GM12892 (cell line): Measurements from ENCODE around the gene ARL15. TPM values are rescaled to one million over a fixed set of nuclear protein-coding genes. Genes with fewer than 3 reads are reported as not detected.
"Not testable (repeated sequence)": the region's sequence is repeated elsewhere in the genome, so short reads cannot be mapped to it uniquely, and the experiment has no call there.

ENCODE experiments used
- DNase-seq: peaks from one replicate; pipeline ENCODE4 v3.0.0; 2011; ENCODE audit not compliant: insufficient read length
- FAIRE-seq: peaks from 2 replicates; lab custom pipeline; 2011; peaks lifted over from hg19 to GRCh38; lab: Jason Lieb, UNC
- POLR2A ChIP-seq: IDR thresholded peaks from 2 replicates; pipeline ENCODE4 v1.6.1; 2011; ENCODE audit warnings: low read depth, low read length, control low read depth
- POLR2AphosphoS5 ChIP-seq: IDR thresholded peaks from 2 replicates; pipeline ENCODE4 v1.6.1; 2011; ENCODE audit warnings: low read depth, low read length, control low read depth
- TAF1 ChIP-seq: IDR thresholded peaks from 2 replicates; pipeline ENCODE4 v1.6.1; 2011; ENCODE audit warnings: low read depth, mild to moderate bottlenecking, control low read depth, low read length, borderline replicate concordance
- polyA plus RNA-seq: library from polyadenylated mRNA; unstranded; fragments of >200 nt; gene quantifications from one replicate; pipeline ENCODE4 v1.2.1, GENCODE V29; 2012; ENCODE audit warnings: missing spikeins, inconsistent platforms; ENCODE audit not compliant: missing spikeins

Gene ARL15
- polyA plus RNA-seq = 5.2 TPM

DNA sequence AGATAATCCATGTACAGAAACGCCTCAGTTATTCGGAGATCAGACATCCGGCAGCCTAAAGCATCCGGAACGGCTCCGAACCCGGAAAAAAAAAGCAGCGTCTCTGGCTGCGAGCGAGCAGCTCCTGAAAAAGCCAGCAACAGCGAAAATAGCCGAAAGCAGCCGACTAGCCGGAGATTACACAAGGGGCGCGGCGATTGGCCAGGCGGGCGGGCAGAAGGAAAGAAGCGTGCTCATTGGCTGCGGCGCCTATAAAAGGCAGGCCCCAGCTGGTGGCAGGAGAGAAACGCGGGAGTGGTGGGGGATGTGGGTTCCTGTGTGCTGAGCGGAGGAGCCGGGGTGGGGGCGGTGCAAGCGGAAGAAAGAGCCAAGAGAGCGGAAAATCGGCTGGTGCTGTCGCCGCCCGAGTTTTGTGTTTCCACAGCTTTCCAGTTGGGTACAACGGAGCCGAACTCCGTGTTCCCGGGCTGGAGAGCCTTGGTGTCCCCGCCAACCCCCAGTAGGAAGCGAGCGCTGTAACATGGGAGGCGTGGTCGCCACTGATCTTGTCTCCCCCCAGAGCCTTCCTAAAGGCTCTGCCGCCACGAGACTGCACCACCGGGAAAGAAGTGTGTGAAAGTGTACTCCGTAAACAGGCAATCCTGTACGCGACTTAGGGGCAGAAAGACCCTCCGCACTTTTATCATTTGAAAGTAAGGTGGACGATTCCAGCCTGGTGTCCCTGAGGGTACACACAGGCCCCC lies at the start of gene ARL15:
TSS of gene ARL15 (minus strand) at position 141 of the 743 bp plus-strand sequence.
- TF ChIP-seq TAF1 = peak; percentile 93
- peak; percentile 98 for TF ChIP-seq POLR2A
- peak; percentile 97 for TF ChIP-seq POLR2AphosphoS5
- peak; percentile 93 for FAIRE-seq
- DNase-seq = peak; percentile 89

DNA sequence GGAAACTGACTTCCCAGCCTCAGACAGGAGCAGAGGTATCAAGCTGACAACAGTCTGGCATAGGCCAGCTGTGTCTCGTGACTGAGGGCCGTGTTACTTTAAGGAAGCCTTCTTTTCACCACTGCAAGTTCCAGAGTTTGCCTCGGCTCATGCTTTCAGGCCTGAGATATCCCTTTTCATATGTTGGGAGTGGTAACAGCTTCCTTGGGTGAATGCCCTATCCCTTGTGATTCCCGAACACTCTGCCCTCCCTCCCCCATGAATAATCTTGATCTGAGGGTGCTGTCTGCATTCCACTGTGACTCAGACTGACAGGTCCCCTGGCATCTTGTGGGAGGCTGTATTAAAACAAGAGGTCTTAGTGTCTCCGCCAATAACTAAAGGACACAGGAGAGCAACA lies 49.7 kb upstream of the ARL15 start:
- DNase-seq (no peak), FAIRE-seq (no peak)
- no peak for TF ChIP-seq POLR2A
- TF ChIP-seq TAF1 = no peak
- TF ChIP-seq POLR2AphosphoS5 = no peak

DNA sequence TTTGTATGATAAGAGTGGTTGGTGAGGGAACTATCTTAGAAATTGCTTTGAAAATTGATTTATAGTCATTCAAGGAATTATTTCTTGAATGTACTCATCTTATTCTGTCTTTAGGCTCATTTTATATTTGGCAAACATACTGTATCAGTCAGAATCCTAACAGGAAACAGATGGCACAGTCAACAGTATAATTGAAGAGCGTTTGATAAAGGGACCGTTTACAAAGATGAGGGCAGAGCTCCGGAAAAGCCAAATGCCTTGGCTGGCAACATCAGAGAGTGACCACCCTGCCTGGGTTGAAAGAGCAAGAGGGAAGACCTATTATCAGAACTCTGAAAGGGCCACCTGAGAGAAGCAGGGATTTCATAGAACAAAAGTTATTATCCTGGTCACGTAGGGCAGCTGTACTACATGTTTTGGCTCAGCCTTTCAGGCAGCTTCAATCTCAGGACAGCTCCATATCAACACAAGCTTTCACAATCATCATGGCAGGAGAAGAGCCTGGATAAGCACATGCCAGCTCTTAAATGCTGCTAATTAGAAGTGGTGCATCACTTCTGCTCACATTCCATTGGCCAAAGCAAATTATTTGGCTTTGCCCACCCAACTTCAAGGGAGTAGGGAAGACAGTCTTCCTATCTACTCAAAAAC lies 47.2 kb upstream of the ARL15 start:
- DNase-seq = no peak
- TF ChIP-seq POLR2A (no peak), POLR2AphosphoS5 (no peak)

DNA sequence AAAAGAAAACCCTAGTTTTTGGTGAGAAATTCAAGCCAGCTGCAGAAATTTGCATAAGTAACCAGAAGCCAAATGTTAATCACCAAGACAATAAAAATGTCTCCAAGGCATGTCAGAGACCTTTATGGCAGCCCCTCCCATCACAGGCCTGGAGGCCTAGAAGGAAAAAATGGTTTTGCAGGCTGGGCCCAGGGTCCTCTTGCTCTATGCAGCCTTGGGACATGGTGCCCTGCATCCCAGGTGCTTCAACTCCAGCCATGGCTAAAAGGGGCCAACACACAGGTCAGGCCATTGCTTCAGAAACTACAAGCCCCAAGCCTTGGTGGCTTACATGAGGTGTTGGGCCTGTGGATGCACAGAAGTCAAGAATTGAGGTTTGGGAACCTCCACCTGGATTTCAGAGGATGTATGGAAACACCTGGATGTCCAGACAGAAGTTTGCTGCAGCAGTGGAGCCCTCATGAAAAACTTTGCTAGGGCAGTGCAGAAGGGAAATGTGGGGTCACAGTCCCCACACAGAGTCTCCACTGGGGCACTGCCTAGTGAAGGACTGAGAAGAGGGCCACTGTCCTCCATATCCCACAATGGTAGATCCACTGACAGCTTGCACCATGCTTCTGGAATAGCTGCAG lies 43.7 kb upstream of the ARL15 start:
- FAIRE-seq, DNase-seq: not testable (repeated sequence)

More for the DNA sequence above, 47.2 kb upstream of the ARL15 start:
- FAIRE-seq = no peak

DNA sequence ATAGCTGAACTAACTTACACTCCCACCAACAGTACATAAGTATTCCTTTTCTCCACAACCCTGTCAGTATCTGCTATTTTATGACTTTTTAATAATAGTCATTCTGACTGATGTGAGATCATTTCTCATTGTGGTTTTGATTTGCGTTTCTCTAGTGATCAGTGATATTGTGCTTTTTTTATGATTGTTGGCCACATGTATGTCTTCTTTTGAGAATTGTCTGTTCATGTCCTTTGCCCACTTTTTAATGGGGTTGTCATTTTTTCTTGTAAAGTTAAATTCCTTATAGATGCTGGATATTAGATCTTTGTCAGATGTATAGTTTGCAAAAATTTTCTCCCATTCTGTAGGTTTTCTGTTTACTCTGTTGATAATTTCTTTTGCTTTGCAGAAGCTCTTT lies 42.2 kb upstream of the ARL15 start:
- DNase-seq, FAIRE-seq: not testable (repeated sequence)

DNA sequence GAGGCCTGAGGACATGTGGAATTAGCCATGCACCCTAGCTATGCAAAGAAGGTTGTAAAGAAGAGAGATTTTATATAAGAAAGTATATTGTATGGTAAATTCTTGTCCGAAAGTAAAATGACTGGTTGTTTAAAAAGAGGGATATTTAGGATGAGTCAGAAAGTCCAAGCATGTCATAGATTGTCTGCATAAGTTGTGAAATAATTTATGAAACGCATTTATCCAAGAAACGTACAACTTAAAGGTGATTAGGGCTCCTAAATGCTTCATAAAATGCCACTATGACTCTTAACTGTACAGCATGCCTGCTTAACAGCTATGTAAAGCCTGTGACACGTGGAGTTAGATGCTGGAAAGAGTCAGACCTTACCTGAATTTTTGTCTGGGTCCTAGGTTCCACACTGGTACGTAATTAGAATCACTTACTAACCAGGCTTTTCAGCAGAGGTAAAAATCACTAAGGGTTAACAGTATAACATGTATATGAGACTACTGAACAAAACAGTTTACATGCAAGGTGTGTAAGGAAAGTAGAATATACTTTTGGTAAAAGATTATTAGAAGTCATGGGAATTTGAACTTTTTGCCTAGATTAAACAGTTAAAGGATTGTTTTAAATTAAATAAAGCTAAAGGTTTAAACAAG lies 37.0 kb upstream of the ARL15 start:
- no peak for FAIRE-seq
- no peak for DNase-seq
- TF ChIP-seq POLR2A (no peak), TAF1 (no peak), POLR2AphosphoS5 (no peak)

DNA sequence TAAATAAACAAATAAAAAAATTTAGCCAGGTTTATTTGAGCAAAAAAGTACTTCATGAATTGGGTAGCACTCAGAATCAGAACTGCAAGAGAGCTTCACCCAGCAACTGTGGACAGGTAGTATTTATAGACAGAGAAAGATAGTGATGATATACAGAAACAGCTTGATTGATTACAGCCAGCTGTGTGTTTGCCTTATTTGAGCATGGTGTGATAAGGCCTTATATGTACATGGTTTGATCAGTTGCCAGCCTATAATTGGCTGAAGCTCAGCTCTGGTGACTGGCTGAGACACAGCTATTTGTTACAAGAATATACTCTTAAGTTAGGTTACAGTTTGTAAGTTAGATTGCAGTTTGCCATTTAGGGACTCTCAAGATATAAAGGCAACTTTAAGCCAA lies 34.3 kb upstream of the ARL15 start:
- FAIRE-seq = no peak
- DNase-seq = no peak
- no peak for TF ChIP-seq POLR2A
- TF ChIP-seq POLR2AphosphoS5 = no peak
- TF ChIP-seq TAF1 = no peak

DNA sequence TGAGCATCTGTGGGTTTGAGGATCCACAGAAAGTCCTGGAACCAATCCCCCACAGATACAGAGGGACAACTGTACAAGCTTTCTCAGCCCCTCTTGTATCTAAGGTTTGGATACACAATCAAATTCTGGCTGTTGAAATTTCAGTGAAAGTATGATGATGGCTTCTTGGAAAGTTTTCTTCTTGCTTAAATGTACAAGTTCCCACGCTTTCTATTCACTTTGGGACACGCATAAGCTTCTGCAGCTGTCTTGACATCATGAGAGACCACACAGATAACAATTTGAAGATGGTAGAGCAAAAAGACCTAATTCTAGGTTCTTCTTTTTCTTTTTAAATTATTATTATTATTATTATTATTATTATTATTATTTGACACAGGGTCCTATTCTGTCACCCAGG lies 31.6 kb upstream of the ARL15 start:
- no peak for DNase-seq
- FAIRE-seq = no peak
- TF ChIP-seq POLR2A = no peak
- no peak for TF ChIP-seq POLR2AphosphoS5
- TF ChIP-seq TAF1 = no peak

DNA sequence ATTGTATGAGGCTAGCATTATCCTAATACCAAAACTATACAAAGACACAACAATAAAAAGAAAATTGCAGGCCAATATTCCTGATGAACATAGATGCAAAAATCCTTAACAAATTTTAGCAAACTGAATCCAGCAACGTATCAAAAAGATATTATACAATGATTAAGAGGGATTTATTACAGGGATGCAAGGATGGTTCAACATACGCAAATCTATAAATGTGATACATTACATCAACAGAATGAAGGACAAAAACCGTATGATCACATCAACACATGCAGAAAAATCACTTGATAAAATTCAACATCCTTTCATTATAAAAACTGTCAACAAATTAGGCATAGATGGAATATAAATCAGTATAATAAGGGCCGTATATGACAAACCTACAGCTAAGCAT lies 27.1 kb upstream of the ARL15 start:
- no peak for DNase-seq
- FAIRE-seq = no peak
- TF ChIP-seq POLR2AphosphoS5 = no peak
- TF ChIP-seq TAF1 = no peak
- TF ChIP-seq POLR2A = no peak

DNA sequence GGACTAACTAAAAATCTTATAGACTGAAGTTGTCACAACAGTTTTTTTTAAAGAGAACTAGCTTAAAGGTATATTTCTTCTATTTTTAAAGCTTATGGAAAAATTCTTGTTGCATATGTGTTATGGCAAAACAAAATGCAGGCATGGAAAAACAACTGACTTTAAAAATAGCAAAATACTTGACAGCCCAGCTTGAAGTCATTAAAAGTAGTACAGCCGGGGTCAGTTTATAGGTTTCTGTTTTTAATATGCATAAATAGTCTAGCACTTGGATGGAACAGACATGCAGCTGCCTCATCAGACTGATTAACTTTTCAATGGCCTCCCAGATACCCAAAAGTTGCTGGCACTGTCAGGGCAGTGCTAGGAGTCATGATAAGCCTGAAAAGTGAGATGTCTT lies 22.3 kb upstream of the ARL15 start:
- FAIRE-seq = no peak
- DNase-seq = no peak
- TF ChIP-seq POLR2AphosphoS5 (no peak), TAF1 (no peak), POLR2A (no peak)

DNA sequence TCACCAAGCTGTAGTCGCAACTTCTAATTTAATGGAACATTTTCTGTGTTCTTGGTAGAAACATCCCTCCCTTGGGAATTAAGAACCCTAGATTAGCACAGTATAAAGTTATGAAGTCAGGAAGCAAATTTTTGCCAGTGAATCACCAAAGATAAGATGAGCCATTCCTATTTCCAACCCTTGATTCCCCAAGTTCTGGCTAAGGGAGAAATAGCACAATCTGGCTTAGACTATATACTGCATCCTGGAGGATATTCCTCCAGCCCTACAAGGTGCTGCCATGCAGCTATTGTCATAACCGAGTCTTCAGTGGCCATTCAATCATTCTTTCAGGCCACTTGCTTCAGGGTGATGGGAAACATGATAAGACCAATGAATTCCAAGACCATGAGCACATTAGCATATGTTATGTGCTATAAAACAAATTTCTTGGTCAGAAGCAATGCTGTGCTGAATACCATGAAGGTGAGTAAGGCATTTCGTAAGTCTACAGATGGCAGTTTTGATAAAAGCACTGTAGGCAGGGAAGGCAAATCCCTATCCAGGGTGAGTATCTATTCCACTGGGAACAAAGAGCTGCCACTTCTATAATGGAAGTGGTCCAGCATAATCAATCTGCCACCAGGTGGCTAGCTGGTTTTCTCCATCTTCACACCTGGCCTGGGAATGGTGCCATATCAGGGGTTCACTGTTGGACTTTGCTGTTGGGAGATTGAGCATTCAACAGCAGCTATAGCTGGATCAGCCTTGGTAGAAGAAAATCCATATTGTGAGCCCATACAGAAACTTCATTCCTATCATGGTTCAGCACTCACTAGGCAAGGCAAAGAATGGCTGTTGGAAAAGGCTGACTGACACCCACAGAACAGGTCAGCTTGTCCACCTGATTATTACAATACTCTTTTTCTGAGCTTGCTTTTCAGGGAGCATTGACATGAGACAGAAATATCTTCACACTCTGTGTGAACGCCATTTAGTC lies 19.6 kb upstream of the ARL15 start:
- FAIRE-seq (no peak), DNase-seq (no peak)

More for the DNA sequence above, 19.6 kb upstream of the ARL15 start:
- TF ChIP-seq POLR2AphosphoS5 = no peak
- TF ChIP-seq POLR2A = no peak
- no peak for TF ChIP-seq TAF1
